H1 (cell line): Measurements from ENCODE around the gene ASPRV1. TPM values are rescaled to one million over a fixed set of nuclear protein-coding genes. Genes with fewer than 3 reads are reported as not detected.

Source experiments
- ASH2L ChIP-seq: fragments of 200-600, 300-600 bp; sonication (generic); IDR thresholded peaks from one replicate; pipeline ENCODE4 v1.7.1; 2017; ENCODE audit warnings: low read length
- ATF3 ChIP-seq: IDR thresholded peaks from 2 replicates; pipeline ENCODE4 v1.6.1; 2011; ENCODE audit warnings: low read depth, mild to moderate bottlenecking, low read length; ENCODE audit not compliant: insufficient read depth
- CTCF ChIP-seq, 3 experiments: IDR thresholded peaks; 1 replicate in 2 of 3; 2 replicates in 1 of 3; pipeline versions ENCODE4 v1.5.1 to v1.6.1; 2011; ENCODE audit warnings: low read length in 3 of 3, mild to moderate bottlenecking in 3 of 3, inconsistent platforms in 2 of 3, low read depth in 1 of 3, moderate library complexity in 1 of 3; ENCODE audit not compliant: insufficient read depth in 1 of 3; ENCODE audit errors: control extremely low read depth in 1 of 3
- RAD21 ChIP-seq, 2 experiments: IDR thresholded peaks in 1 of 2; conservative IDR thresholded peaks in 1 of 2; 2 replicates each; pipeline ENCODE4 v1.6.1; 2011; ENCODE audit warnings: low read depth in 2 of 2, low read length in 2 of 2, improper control_type of control experiment in 1 of 2, inconsistent platforms in 1 of 2, mild to moderate bottlenecking in 1 of 2, moderate library complexity in 1 of 2
- SIRT6 ChIP-seq: IDR thresholded peaks from one replicate; pipeline ENCODE4 v1.7.1; 2012; ENCODE audit warnings: low read length, inconsistent platforms
- SP1 ChIP-seq: IDR thresholded peaks from 2 replicates; pipeline ENCODE4 v1.6.1; 2011; ENCODE audit warnings: low read depth, low read length
- polyA plus RNA-seq, 7 experiments: library from polyadenylated mRNA; depleted of rRNA in 3 of 7; stranded (reverse) in 5 of 7; unstranded in 2 of 7; fragments of >200 nt in 5 of 7; fragments of 200-250 nt in 2 of 7; gene quantifications; 1 replicate in 5 of 7; 2 replicates in 1 of 7; 4 replicates in 1 of 7; pipeline versions ENCODE4 v1.2.1 to v1.2.3, GENCODE V29; 2011 to 2013; ENCODE audit warnings: missing spikeins in 2 of 7, mixed read lengths in 2 of 7
- total RNA-seq: library from RNA; stranded (reverse); fragmentation: NEBNext Ultra II Directional; extraction: Animal tissue kit (Norgen Biotek cat#: 25700); gene quantifications from 2 replicates; pipeline ENCODE4 v1.2.1, GENCODE V29; 2021
- TF ChIP-seq, protein P1 (sequence below): IDR thresholded peaks from 2 replicates; pipeline ENCODE4 v1.6.1; 2012; ENCODE audit warnings: inconsistent platforms

ASPRV1 gene
- total and polyA plus RNA-seq, 2 of the 8 experiments (the other 6 are each of a cell fraction or from before 2014, with no cell fraction given) = 0.59 to 0.95 TPM

GRCh38 chr2:69966496-69966895, 5.1 kb upstream of the ASPRV1 start (continued):
- TF ChIP-seq CTCF (IDR thresholded peaks at IDR 0.05; ENCODE audit: control extremely low read depth in 1 of 3, insufficient read depth in 1 of 3, low read depth in 1 of 3, low read length in 3 of 3) (no peak), SP1 (no peak), ASH2L (no peak), SIRT6 (no peak), RAD21 (IDR thresholded peaks at IDR 0.05 in 1 of 2, conservative IDR thresholded peaks at IDR 0.05 in 1 of 2; ENCODE audit: low read depth in 2 of 2, low read length in 2 of 2) (no peak), ATF3 (no peak)
- TF ChIP-seq, protein P1, sequence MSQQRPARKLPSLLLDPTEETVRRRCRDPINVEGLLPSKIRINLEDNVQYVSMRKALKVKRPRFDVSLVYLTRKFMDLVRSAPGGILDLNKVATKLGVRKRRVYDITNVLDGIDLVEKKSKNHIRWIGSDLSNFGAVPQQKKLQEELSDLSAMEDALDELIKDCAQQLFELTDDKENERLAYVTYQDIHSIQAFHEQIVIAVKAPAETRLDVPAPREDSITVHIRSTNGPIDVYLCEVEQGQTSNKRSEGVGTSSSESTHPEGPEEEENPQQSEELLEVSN = no peak
